Measurements from ENCODE around the gene OLIG1. TPM values are rescaled to one million over a fixed set of nuclear protein-coding genes. Genes with fewer than 3 reads are reported as not detected.

OLIG1 gene
- total RNA-seq (1 to 10 TPM in 1 of 4 donors, under 1 TPM in 2, not detected in 1; 0.10 to 3.4 (median 0.44) TPM), polyA plus RNA-seq (under 1 TPM; 0.07 to 0.74 (median 0.23) TPM)
- long read RNA-seq, donor 1 = 0 reads
- long read RNA-seq, donor 2, partial matches to known transcripts = 0 of 1 reads
- long read RNA-seq, donor 2, other reads (novel, unspliced or antisense) = 0 of 1 reads

GRCh38 chr21:33069994-33070743 lies at the start of gene OLIG1:
Gene OLIG1, plus strand, starts transcription at chr21:33070141. Its CDS starts 106 bp downstream, at chr21:33070247.
- ATAC-seq (peak; percentile 89 to 97 (median 92)), DNase-seq (peak; percentile 33 to 67)
- TF ChIP-seq CTCF (IDR thresholded peaks at IDR 0.05) = no peak
- H3K27me3 ChIP-seq (ENCODE audit: insufficient read depth in 3 of 3, low read length in 2 of 3) = peaks cover 0 to 79% (median 12%) of the 10 kb centered on the region in 3 donors
- H3K4me1 ChIP-seq = peaks cover 14% of the 10 kb centered on the region
- H3K4me3 ChIP-seq = peak within 1 kb of the TSS; percentile 68
- intact Hi-C loops (cut with DNase I) = loop anchor here in 1 of 2 donors (5.0 kb wide), 1 partner anchor 53 kb away; no protein-coding TSS in a partner anchor
- H3K9me3 ChIP-seq = no peaks in the 10 kb centered on the region
- 0 to 2% (median 1%) methylated on average over 51 to 82 of the region's 82 CpGs for WGBS, 3 donors
- no peaks in the 10 kb centered on the region for H3K36me3 ChIP-seq (ENCODE audit: insufficient read depth in 1 of 2, low read depth in 1 of 2)
- H3K27ac ChIP-seq = no peak within 1 kb of the TSS

- 24 to 31% (median 30%) methylated on average over 14 to 16 of the region's 16 CpGs for WGBS, 3 donors
- no peaks in the 10 kb centered on the region for H3K9me3 ChIP-seq
- H3K4me1 ChIP-seq = peaks cover 24% of the 10 kb centered on the region
- H3K27me3 ChIP-seq (ENCODE audit: insufficient read depth in 3 of 3, low read length in 2 of 3) = peaks cover 0 to 95% (median 44%) of the 10 kb centered on the region in 3 donors
- no peak overlapping the region for H3K27ac ChIP-seq
- ATAC-seq = no peak
- H3K4me3 ChIP-seq = no peak overlapping the region
- DNase-seq = no peak
- intact Hi-C loops (cut with DNase I) = no loop called here
- no peak for TF ChIP-seq CTCF (IDR thresholded peaks at IDR 0.05)
- H3K36me3 ChIP-seq (ENCODE audit: insufficient read depth in 1 of 2, low read depth in 1 of 2) = no peaks in the 10 kb centered on the region
These were observed 49.3 kb upstream of the OLIG1 start for GRCh38 chr21:33020558-33021100.

- WGBS, 3 donors = 30 to 45% (median 38%) methylated on average over 11 of the region's 11 CpGs
- peaks cover 24% of the 10 kb centered on the region for H3K4me1 ChIP-seq
- no peak overlapping the region for H3K4me3 ChIP-seq
- no peaks in the 10 kb centered on the region for H3K36me3 ChIP-seq (ENCODE audit: insufficient read depth in 1 of 2, low read depth in 1 of 2)
- peaks cover 0 to 97% (median 50%) of the 10 kb centered on the region in 3 donors for H3K27me3 ChIP-seq (ENCODE audit: insufficient read depth in 3 of 3, low read length in 2 of 3)
- H3K9me3 ChIP-seq = no peaks in the 10 kb centered on the region
- no peak for TF ChIP-seq CTCF (IDR thresholded peaks at IDR 0.05)
- ATAC-seq = no peak
- no peak overlapping the region for H3K27ac ChIP-seq
- DNase-seq = no peak
- intact Hi-C loops (cut with DNase I) = no loop called here
These were observed 48.8 kb upstream of the OLIG1 start for GRCh38 chr21:33021150-33021549.

- intact Hi-C loops (cut with DNase I) = no loop called here
- Histone ChIP-seq H3K36me3 (ENCODE audit: insufficient read depth in 1 of 2, low read depth in 1 of 2) (no peaks in the 10 kb centered on the region), H3K9me3 (no peaks in the 10 kb centered on the region), H3K27ac (no peak overlapping the region), H3K4me1 (peaks cover 24% of the 10 kb centered on the region), H3K27me3 (ENCODE audit: insufficient read depth in 3 of 3, low read length in 2 of 3) (peaks cover 0 to 98% (median 55%) of the 10 kb centered on the region in 3 donors), H3K4me3 (no peak overlapping the region)
- WGBS, 3 donors = 43 to 53% (median 49%) methylated on average over 4 of the region's 4 CpGs
- ATAC-seq = no peak
- no peak for TF ChIP-seq CTCF (IDR thresholded peaks at IDR 0.05)
- DNase-seq = no peak
These were observed 48.3 kb upstream of the OLIG1 start for GRCh38 chr21:33021667-33022066.

Measured in psoas muscle (tissue), 8 donors.